ENCODE results near the gene MAPKAPK2. TPM values are rescaled to one million over a fixed set of nuclear protein-coding genes. Genes with fewer than 3 reads are reported as not detected.

The MAPKAPK2 gene
- total and polyA plus RNA-seq, 2 donors (not counting 1 experiment from before 2014, with no cell fraction given), result 60.3 to 85.8 TPM

- peaks cover 9% of the 10 kb centered on the region for H4K20me1 ChIP-seq (ENCODE audit: control insufficient read depth, insufficient read depth, low read length, poor library complexity, severe bottlenecking)
- no peaks in the 10 kb centered on the region for H3K9me3 ChIP-seq (ENCODE audit: control extremely low read depth in 1 of 3, control insufficient read depth in 2 of 3, insufficient read depth in 1 of 3, low read length in 2 of 3)
- peak overlapping the region; percentile 39 for H3K4me2 ChIP-seq (replicated peaks; ENCODE audit: low read depth, low read length, poor library complexity, severe bottlenecking)
- no CpG with 5 or more reads among the region's 3 CpGs for WGBS (ENCODE audit: insufficient coverage)
- H2AFZ ChIP-seq (ENCODE audit: insufficient read depth, low read depth, low read length, poor library complexity, severe bottlenecking), result no peak overlapping the region
- H3K27me3 Mint-ChIP-seq, result no peaks in the 10 kb centered on the region
- no peak overlapping the region for H3K9ac ChIP-seq (ENCODE audit: low read length)
- TF ChIP-seq CTCF (IDR thresholded peaks at IDR 0.05) (no peak), EZH2 (IDR thresholded peaks at IDR 0.05; ENCODE audit: borderline replicate concordance, insufficient read depth, low read depth, low read length, poor library complexity, severe bottlenecking) (no peak)
- H3K4me3 ChIP-seq (ENCODE audit: control extremely low read depth in 1 of 5, extremely low read depth in 1 of 5, insufficient read depth in 1 of 5, low read depth in 2 of 5, low read length in 4 of 5), result no peak overlapping the region
- peaks cover 79% of the 10 kb centered on the region for H3K4me1 Mint-ChIP-seq
- intact Hi-C loops (cut with micrococcal nuclease), result loop anchor here (1.0 kb wide), 1 partner anchor 65 kb away; no protein-coding TSS in a partner anchor
- ChIA-PET POLR2A (no interaction called here), CTCF (interaction anchor here (0.8 to 9.2 kb wide), 16 partner anchors 12 to 243 kb away, joined by 3 to 278 read pairs (median 6); partner anchors contain the start of genes IL10 and IL19)
- peak overlapping the region; percentile 37 for H3K27ac Mint-ChIP-seq
- peak overlapping the region; percentile 26 for H3K4me3 Mint-ChIP-seq
- DNase-seq (no peak), ATAC-seq (ENCODE audit: low read depth) (no peak)
- no peaks in the 10 kb centered on the region for H3K27me3 ChIP-seq (replicated peaks in 1 of 4; ENCODE audit: control extremely low read depth in 1 of 4, control insufficient read depth in 3 of 4, insufficient read depth in 4 of 4, low read length in 3 of 4)
- H3K79me2 ChIP-seq (ENCODE audit: control insufficient read depth, insufficient read depth, low read length), result no peaks in the 10 kb centered on the region
- H3K9me3 Mint-ChIP-seq (ENCODE audit: insufficient read depth), result no peaks in the 10 kb centered on the region
- no peak overlapping the region for H3K27ac ChIP-seq (ENCODE audit: low read length in 2 of 2)
- H3K4me1 ChIP-seq (ENCODE audit: control insufficient read depth in 2 of 2, insufficient read depth in 2 of 2, low read length in 2 of 2), result peaks cover 34 to 63% of the 10 kb centered on the region in 2 donors
- peaks cover 0 to 11% of the 10 kb centered on the region in 2 experiments for H3K36me3 ChIP-seq (replicated peaks in 1 of 2; ENCODE audit: control extremely low read depth in 1 of 2, control insufficient read depth in 1 of 2, extremely low read depth in 1 of 2, insufficient read depth in 2 of 2, low read length in 1 of 2)
Observed at GRCh38 chr1:206738370-206739366, 54.0 kb downstream of the MAPKAPK2 start.
